Loucy (cell line): ENCODE results near the gene MALT1.

Source experiments
- H2AFZ ChIP-seq: fragments of 200-600 bp; sonication (generic); 2 replicates; pipeline ENCODE4 v1.6.0; 2016; ENCODE audit warnings: antibody characterized with exemption, mild to moderate bottlenecking, low read length, moderate library complexity
- H3F3A ChIP-seq: fragments of 200-600 bp; 2 replicates; pipeline ENCODE4 v1.6.0; 2016; ENCODE audit warnings: antibody characterized with exemption, low read depth, mild to moderate bottlenecking
- H3K27me3 ChIP-seq: fragments of 200-600 bp; sonication (generic); 2 replicates; pipeline ENCODE4 v1.6.1; 2014; ENCODE audit warnings: low read length, mild to moderate bottlenecking; ENCODE audit not compliant: insufficient read depth, poor library complexity, severe bottlenecking
- H3K36me3 ChIP-seq: fragments of 200-600 bp; sonication (generic); 2 replicates; pipeline ENCODE4 v1.6.1; 2016; ENCODE audit warnings: low read length; ENCODE audit not compliant: insufficient read depth
- H3K4me1 ChIP-seq: fragments of 200-600 bp; sonication (generic); 2 replicates; pipeline ENCODE4 v1.5.1; 2014; ENCODE audit warnings: low read length, mild to moderate bottlenecking; ENCODE audit not compliant: insufficient read depth, poor library complexity, severe bottlenecking
- H3K4me2 ChIP-seq: fragments of 200-600 bp; sonication (generic); 2 replicates; pipeline ENCODE4 v1.6.0; 2014; ENCODE audit warnings: antibody characterized with exemption, low read length, low read depth, mild to moderate bottlenecking; ENCODE audit not compliant: poor library complexity, severe bottlenecking
- H3K4me3 ChIP-seq: fragments of 200-600 bp; sonication (generic); 2 replicates; pipeline ENCODE4 v1.5.1; 2014; ENCODE audit warnings: low read length, mild to moderate bottlenecking, mixed read lengths; ENCODE audit not compliant: poor library complexity, severe bottlenecking
- H3K79me2 ChIP-seq: fragments of 200-600 bp; sonication (generic); 2 replicates; pipeline ENCODE4 v1.6.1; 2014; ENCODE audit warnings: low read length; ENCODE audit not compliant: insufficient read depth
- H3K9ac ChIP-seq: fragments of 200-600 bp; sonication (generic); 2 replicates; pipeline ENCODE4 v1.6.0; 2014; ENCODE audit warnings: mild to moderate bottlenecking, low read depth, low read length, moderate library complexity; ENCODE audit not compliant: poor library complexity, severe bottlenecking
- H3K9me2 ChIP-seq: fragments of 200-600 bp; sonication (generic); replicated peaks from 2 replicates; pipeline ENCODE4 v1.6.1; 2016; ENCODE audit warnings: low read depth, low read length, mixed read lengths
- H3K9me3 ChIP-seq: fragments of 200-600 bp; sonication (generic); 2 replicates; pipeline ENCODE4 v1.6.1; 2014; ENCODE audit warnings: mild to moderate bottlenecking, antibody characterized with exemption, low read length, low read depth; ENCODE audit not compliant: insufficient read depth
- H4K20me1 ChIP-seq: fragments of 200-600 bp; sonication (generic); 2 replicates; pipeline ENCODE4 v1.6.0; 2014; ENCODE audit warnings: antibody characterized with exemption, low read length, mild to moderate bottlenecking; ENCODE audit not compliant: insufficient read depth, poor library complexity, severe bottlenecking
- EZH2phosphoT487 ChIP-seq: fragments of 200-600 bp; IDR thresholded peaks from 2 replicates; pipeline ENCODE4 v1.6.1; 2018; ENCODE audit warnings: antibody characterized with exemption, mild to moderate bottlenecking, moderate library complexity, borderline replicate concordance
- TF ChIP-seq, protein P1 (sequence below): fragments of 200-600 bp; sonication (generic); conservative IDR thresholded peaks from 2 replicates; pipeline ENCODE4 v1.5.1; 2014; ENCODE audit warnings: mild to moderate bottlenecking, antibody characterized with exemption, low read length

The MALT1 gene

DNA sequence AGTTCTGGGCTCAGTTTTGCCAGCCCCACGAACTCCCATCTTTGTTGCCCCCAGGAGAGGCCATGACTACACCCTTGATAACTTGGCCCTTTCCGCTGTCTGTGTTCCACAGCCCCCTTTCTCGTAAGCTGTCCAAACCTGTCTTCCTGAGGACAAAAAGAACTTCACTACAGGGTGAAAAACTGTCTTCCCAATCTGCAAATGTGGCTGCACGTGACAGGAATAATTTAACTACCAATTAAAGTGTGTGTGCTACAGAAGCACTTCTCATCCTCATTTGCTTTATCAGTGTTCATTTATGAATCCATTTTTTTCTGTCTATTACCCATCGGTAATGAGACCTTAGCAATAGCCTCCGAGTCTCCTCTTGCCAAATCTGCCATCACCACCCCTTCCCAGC lies 33.3 kb upstream of the MALT1 start:
- H3K4me1 ChIP-seq, result no peaks in the 10 kb centered on the region
- no peaks in the 10 kb centered on the region for H3K9me2 ChIP-seq
- H2AFZ ChIP-seq, result no peak overlapping the region
- H3K36me3 ChIP-seq, result no peaks in the 10 kb centered on the region
- H3F3A ChIP-seq, result no peaks in the 10 kb centered on the region
- no peaks in the 10 kb centered on the region for H3K79me2 ChIP-seq
- no peak overlapping the region for H3K4me3 ChIP-seq
- H3K27me3 ChIP-seq, result no peaks in the 10 kb centered on the region
- no peaks in the 10 kb centered on the region for H4K20me1 ChIP-seq
- H3K4me2 ChIP-seq, result no peak overlapping the region
- H3K9me3 ChIP-seq, result no peaks in the 10 kb centered on the region
- TF ChIP-seq, protein P1, sequence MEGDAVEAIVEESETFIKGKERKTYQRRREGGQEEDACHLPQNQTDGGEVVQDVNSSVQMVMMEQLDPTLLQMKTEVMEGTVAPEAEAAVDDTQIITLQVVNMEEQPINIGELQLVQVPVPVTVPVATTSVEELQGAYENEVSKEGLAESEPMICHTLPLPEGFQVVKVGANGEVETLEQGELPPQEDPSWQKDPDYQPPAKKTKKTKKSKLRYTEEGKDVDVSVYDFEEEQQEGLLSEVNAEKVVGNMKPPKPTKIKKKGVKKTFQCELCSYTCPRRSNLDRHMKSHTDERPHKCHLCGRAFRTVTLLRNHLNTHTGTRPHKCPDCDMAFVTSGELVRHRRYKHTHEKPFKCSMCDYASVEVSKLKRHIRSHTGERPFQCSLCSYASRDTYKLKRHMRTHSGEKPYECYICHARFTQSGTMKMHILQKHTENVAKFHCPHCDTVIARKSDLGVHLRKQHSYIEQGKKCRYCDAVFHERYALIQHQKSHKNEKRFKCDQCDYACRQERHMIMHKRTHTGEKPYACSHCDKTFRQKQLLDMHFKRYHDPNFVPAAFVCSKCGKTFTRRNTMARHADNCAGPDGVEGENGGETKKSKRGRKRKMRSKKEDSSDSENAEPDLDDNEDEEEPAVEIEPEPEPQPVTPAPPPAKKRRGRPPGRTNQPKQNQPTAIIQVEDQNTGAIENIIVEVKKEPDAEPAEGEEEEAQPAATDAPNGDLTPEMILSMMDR, result no peak
- TF ChIP-seq EZH2phosphoT487, result no peak
- no peak overlapping the region for H3K9ac ChIP-seq

DNA sequence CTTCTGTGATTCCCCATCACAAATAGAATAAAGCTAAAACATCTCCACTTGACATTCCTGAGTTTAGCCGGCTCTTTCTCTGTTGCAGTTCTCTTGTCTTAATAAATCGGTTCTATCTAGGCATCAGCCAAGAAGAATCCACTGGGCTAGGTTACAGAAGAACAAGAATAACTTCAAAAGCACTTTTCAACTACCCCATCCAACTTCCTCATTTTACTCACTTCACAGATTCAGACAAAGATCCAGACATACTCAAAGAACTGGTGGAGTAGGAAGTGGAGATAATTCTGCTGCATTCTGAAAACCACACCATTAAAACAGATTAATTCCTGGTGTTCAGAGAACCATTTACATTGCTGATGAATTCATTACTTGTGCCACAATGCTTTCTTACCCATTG lies 32.8 kb upstream of the MALT1 start:
- Histone ChIP-seq H3K27me3 (no peaks in the 10 kb centered on the region), H3K4me1 (no peaks in the 10 kb centered on the region), H3K9me2 (no peaks in the 10 kb centered on the region), H3K9ac (no peak overlapping the region), H3K9me3 (no peaks in the 10 kb centered on the region; the same call in 1 of the 2 replicates), H3K4me2 (no peak overlapping the region), H3K4me3 (no peak overlapping the region), H2AFZ (no peak overlapping the region), H3K36me3 (no peaks in the 10 kb centered on the region), H4K20me1 (no peaks in the 10 kb centered on the region), H3F3A (no peaks in the 10 kb centered on the region), H3K79me2 (no peaks in the 10 kb centered on the region)
- TF ChIP-seq EZH2phosphoT487, result no peak
- TF ChIP-seq, protein P1, result no peak

DNA sequence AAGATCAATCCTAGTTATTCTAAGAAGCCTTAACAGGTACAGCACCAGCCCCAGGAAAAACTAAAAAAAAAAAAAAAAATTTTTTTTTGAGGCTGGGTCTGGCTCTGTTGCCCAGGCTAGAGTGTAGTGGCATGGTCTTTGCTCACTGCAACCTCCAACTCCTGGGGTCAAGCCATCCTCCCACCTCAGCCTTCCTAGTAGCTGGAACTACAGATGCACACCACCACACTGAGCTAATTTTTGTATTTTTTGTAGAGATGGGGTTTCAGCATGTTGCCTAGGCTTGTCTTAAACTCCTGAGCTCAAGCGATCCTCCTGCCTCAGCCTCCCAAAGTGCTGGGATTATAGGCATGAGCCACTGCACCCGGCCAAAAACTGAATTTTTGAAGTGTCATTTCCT lies 32.0 kb upstream of the MALT1 start:
- Histone ChIP-seq H4K20me1 (no peaks in the 10 kb centered on the region), H3K4me3 (no peak overlapping the region), H2AFZ (no peak overlapping the region), H3K9me3 (no peaks in the 10 kb centered on the region; the same call in 1 of the 2 replicates), H3K4me1 (no peaks in the 10 kb centered on the region), H3K4me2 (no peak overlapping the region), H3K79me2 (no peaks in the 10 kb centered on the region), H3K36me3 (no peaks in the 10 kb centered on the region), H3F3A (no peaks in the 10 kb centered on the region), H3K9me2 (no peaks in the 10 kb centered on the region), H3K27me3 (no peaks in the 10 kb centered on the region), H3K9ac (no peak overlapping the region)
- TF ChIP-seq, protein P1, result no peak
